ENCODE data around the gene HMGA1. TPM values are rescaled to one million over a fixed set of nuclear protein-coding genes. Genes with fewer than 3 reads are reported as not detected.

HMGA1 gene
- total and polyA plus RNA-seq, 7 donors: 6.9 to 311 (median 12.1) TPM

DNA sequence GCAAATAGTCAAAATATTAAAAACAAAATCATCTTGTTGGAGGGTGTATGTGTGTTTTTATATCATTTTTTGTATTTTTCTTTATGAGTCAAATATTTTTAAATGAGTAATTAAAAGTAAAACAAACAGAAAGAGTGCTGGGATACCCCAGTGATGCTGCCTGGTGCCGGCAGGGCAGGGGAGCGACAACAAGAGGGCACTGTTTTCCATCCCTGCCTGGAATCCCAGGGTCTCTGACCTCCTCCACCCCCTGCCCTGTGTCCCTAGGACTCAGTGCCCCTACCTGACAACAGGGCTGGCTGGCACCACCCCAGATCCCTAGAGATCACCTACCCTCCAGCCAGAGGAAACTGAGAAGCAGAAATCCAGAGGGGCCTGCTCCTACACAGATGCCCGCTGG is 41.9 kb upstream of the HMGA1 start:
- H3K4me1 ChIP-seq: peaks cover 0 to 11% (median 8%) of the 10 kb centered on the region in 4 donors
- DNase-seq: no peak
- no peaks in the 10 kb centered on the region for H3K36me3 ChIP-seq
- no peaks in the 10 kb centered on the region for H3K27me3 ChIP-seq
- WGBS, 2 donors: 77 to 86% methylated on average over 3 of the region's 3 CpGs
- no peaks in the 10 kb centered on the region for H3K9me3 ChIP-seq
- H3K27ac ChIP-seq: no peak overlapping the region
- H3K4me3 ChIP-seq: no peak overlapping the region
- TF ChIP-seq, protein P1, sequence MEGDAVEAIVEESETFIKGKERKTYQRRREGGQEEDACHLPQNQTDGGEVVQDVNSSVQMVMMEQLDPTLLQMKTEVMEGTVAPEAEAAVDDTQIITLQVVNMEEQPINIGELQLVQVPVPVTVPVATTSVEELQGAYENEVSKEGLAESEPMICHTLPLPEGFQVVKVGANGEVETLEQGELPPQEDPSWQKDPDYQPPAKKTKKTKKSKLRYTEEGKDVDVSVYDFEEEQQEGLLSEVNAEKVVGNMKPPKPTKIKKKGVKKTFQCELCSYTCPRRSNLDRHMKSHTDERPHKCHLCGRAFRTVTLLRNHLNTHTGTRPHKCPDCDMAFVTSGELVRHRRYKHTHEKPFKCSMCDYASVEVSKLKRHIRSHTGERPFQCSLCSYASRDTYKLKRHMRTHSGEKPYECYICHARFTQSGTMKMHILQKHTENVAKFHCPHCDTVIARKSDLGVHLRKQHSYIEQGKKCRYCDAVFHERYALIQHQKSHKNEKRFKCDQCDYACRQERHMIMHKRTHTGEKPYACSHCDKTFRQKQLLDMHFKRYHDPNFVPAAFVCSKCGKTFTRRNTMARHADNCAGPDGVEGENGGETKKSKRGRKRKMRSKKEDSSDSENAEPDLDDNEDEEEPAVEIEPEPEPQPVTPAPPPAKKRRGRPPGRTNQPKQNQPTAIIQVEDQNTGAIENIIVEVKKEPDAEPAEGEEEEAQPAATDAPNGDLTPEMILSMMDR (IDR thresholded peaks at IDR 0.05): no peak
- TF ChIP-seq POLR2AphosphoS5 (IDR thresholded peaks at IDR 0.05): no peak
- intact Hi-C loops (cut with DNase I): loop anchor here (5.0 kb wide), 1 partner anchor 333 kb away; no protein-coding TSS in a partner anchor

DNA sequence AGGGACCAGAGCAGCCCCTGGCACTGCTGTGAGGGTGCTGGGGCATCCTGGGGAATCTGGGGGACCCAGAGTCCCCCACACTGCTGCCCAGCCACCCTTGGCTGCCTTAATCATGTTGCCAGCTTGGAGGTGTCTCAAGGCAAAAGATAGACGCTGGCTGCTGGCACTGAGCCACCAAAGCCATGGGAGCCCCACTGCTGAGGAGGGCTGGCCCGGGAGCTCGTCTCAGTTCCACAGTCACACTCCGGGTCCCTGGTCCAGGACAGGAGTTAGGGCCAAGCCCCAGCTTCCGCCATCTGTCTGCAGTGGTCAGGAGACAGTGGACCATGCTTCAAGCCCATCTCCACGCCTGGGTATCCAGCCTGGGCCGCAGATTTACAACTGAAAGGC is 41.0 kb upstream of the HMGA1 start:
- peak overlapping the region in 3 of 4 donors; percentile 46 to 58 (median 55) for H3K4me3 ChIP-seq
- no peaks in the 10 kb centered on the region for H3K36me3 ChIP-seq

DNA sequence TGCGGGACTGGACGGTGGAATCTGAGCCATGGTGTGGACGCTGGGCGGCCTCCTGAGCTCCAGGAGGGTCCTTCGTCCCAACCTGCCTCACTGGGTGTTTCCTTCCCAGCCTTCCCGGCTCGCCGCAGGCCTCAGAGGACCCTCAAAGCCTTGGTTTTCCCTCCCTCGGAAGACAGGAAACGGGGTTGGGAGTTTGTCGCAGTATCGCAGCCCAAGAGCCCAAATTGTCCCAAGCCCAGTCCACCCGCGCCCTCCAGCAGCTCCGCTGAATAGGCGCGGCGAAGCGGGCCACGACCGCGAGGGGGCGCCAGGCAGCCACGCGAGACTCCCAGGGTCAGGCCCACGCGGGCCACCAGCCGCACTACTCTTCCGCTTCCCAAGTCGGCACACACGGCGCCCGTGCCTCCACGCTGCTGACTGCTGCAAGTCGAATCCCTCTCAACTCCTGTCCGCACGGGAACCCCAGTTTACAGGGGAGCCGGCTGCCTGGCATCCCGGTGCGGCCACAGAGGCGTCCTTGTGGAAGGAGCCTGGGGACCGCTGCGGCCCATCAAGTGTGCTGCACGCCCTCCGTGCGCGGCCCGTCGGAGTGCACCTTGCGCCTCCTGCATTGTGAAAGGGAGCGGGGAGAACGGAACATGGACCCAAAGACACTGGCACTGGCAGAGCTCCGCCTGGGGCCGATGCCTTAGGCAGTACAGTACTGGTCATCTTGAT is 40.4 kb upstream of the HMGA1 start:
- H3K4me3 ChIP-seq: peak overlapping the region; percentile 31 to 58 (median 50)
- H3K27me3 ChIP-seq: no peaks in the 10 kb centered on the region
- intact Hi-C loops (cut with DNase I): loop anchor here (1.0 to 5.0 kb wide), 5 partner anchors 41 to 413 kb away; partner anchors contain the start of gene SMIM29
- WGBS, 2 donors: 3 to 7% methylated on average over 54 of the region's 54 CpGs
- H3K4me1 ChIP-seq: peaks cover 0 to 11% (median 8%) of the 10 kb centered on the region in 4 donors
- no peak overlapping the region for H3K27ac ChIP-seq
- peak; percentile 92 for DNase-seq
- H3K36me3 ChIP-seq: no peaks in the 10 kb centered on the region
- no peaks in the 10 kb centered on the region for H3K9me3 ChIP-seq
- TF ChIP-seq EP300 (IDR thresholded peaks at IDR 0.05) (no peak), POLR2A (IDR thresholded peaks at IDR 0.05) (no peak), POLR2AphosphoS5 (IDR thresholded peaks at IDR 0.05) (peak in 2 of 4 donors; percentile 29 to 42)
- TF ChIP-seq, protein P1 (IDR thresholded peaks at IDR 0.05): peak; percentile 85 to 98 (median 90)

More for the DNA sequence above, 41.0 kb upstream of the HMGA1 start:
- Histone ChIP-seq H3K27me3 (no peaks in the 10 kb centered on the region), H3K4me1 (peaks cover 0 to 11% (median 8%) of the 10 kb centered on the region in 4 donors), H3K9me3 (no peaks in the 10 kb centered on the region), H3K27ac (no peak overlapping the region)
- no peak for DNase-seq
- intact Hi-C loops (cut with DNase I): loop anchor here (1.0 to 5.0 kb wide), 5 partner anchors 42 to 413 kb away; partner anchors contain the start of gene SMIM29
- no peak for TF ChIP-seq POLR2A (IDR thresholded peaks at IDR 0.05)
- TF ChIP-seq EP300 (IDR thresholded peaks at IDR 0.05): no peak
- TF ChIP-seq, protein P1 (IDR thresholded peaks at IDR 0.05): no peak
- no peak for TF ChIP-seq POLR2AphosphoS5 (IDR thresholded peaks at IDR 0.05)
- WGBS, 2 donors: 44 to 62% methylated on average over 7 of the region's 7 CpGs

DNA sequence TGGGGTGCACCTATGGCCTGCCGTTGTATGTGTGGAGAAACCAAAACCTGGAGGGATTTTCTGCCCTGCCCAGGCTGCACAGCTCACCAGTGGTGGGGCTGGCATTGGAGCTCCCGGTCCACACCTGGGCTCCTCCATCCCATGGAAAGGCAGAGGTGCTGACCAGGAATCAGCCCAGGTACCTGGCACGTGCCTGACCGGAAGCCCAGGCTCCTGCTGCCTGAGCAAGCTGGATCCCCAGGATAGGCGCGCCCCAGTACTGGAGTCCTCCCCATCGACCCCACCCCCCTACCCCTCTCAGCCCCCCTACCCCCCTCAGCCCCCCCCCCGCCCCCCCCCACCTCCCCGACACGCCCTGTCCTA is 39.9 kb upstream of the HMGA1 start:
- Histone ChIP-seq H3K4me1 (peaks cover 0 to 11% (median 8%) of the 10 kb centered on the region in 4 donors), H3K4me3 (peak overlapping the region; percentile 31 to 58 (median 50)), H3K27ac (no peak overlapping the region), H3K9me3 (no peaks in the 10 kb centered on the region), H3K36me3 (no peaks in the 10 kb centered on the region), H3K27me3 (no peaks in the 10 kb centered on the region)
- intact Hi-C loops (cut with DNase I): loop anchor here (1.0 to 5.0 kb wide), 5 partner anchors 40 to 412 kb away; partner anchors contain the start of gene SMIM29
- DNase-seq: no peak
- TF ChIP-seq POLR2A (IDR thresholded peaks at IDR 0.05): no peak
- TF ChIP-seq, protein P1 (IDR thresholded peaks at IDR 0.05): no peak
- TF ChIP-seq POLR2AphosphoS5 (IDR thresholded peaks at IDR 0.05): no peak
- TF ChIP-seq EP300 (IDR thresholded peaks at IDR 0.05): no peak
- WGBS, 2 donors: 31 to 77% methylated on average over 10 of the region's 10 CpGs

Measured in sigmoid colon (tissue), 7 donors.